ENCODE results near the gene NCAPG2. TPM values are rescaled to one million over a fixed set of nuclear protein-coding genes. Genes with fewer than 3 reads are reported as not detected.

The NCAPG2 gene
- polyA plus RNA-seq, 1 donor (not counting 4 experiments of a cell fraction or from before 2014, with no cell fraction given): 16.5 TPM

DNA sequence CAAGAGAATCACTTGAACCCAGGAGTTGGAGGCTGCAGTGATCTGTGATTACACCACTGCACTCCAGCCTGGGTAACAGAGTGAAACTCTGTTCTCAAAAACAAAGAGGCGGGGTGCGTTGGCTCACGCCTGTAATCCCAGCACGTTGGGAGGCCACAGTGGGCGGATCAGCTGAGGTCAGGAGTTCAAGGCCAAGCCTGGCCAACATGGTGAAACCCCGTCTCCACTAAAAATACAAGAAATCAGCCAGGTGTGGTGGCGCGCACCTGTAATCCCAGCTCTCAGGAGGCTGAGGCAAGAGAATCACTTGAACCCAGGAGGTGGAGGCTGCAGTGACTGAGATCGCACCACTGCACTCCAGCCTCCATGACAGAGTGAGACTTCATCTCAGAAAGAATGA is 42.4 kb upstream of the NCAPG2 start:
- Histone ChIP-seq H3K79me2 (ENCODE audit: control insufficient read depth, insufficient read depth, low read length) (no peaks in the 10 kb centered on the region), H3K4me1 (ENCODE audit: control insufficient read depth, extremely low read depth, insufficient read depth, low read length) (no peaks in the 10 kb centered on the region), H3K27ac (ENCODE audit: control insufficient read depth, insufficient read depth, low read length) (no peak overlapping the region), H3K9ac (ENCODE audit: control insufficient read depth, extremely low read depth, insufficient read depth, low read length) (no peak overlapping the region), H3K27me3 (ENCODE audit: control insufficient read depth, extremely low read depth, insufficient read depth, low read length) (no peaks in the 10 kb centered on the region), H4K20me1 (ENCODE audit: control insufficient read depth, extremely low read depth, insufficient read depth, low read length) (no peaks in the 10 kb centered on the region), H2AFZ (ENCODE audit: control insufficient read depth, low read length) (no peak overlapping the region), H3K36me3 (ENCODE audit: control insufficient read depth in 2 of 2, extremely low read depth in 1 of 2, insufficient read depth in 2 of 2, low read length in 2 of 2) (peaks cover 9 to 15% of the 10 kb centered on the region in 2 experiments), H3K9me3 (ENCODE audit: control insufficient read depth, low read depth, low read length) (no peaks in the 10 kb centered on the region), H3K4me3 (ENCODE audit: control insufficient read depth in 2 of 3, extremely low read depth in 1 of 3, insufficient read depth in 2 of 3, low read depth in 1 of 3, low read length in 3 of 3) (no peak overlapping the region), H3K9me1 (ENCODE audit: control insufficient read depth, extremely low read depth, insufficient read depth, low read length) (no peaks in the 10 kb centered on the region), H3K4me2 (ENCODE audit: control insufficient read depth, extremely low read depth, insufficient read depth, low read depth, low read length) (no peak overlapping the region)
- dilution Hi-C loops (cut with MboI; ENCODE audit: extremely low pct_ligation_motif_present, low sequenced_read_pairs): no loop called here
- FAIRE-seq: no peak
- TF ChIP-seq EZH2 (IDR thresholded peaks at IDR 0.05; ENCODE audit: low read length): no peak
- no peak for DNase-seq (ENCODE audit: low read depth, low spot score)

DNA sequence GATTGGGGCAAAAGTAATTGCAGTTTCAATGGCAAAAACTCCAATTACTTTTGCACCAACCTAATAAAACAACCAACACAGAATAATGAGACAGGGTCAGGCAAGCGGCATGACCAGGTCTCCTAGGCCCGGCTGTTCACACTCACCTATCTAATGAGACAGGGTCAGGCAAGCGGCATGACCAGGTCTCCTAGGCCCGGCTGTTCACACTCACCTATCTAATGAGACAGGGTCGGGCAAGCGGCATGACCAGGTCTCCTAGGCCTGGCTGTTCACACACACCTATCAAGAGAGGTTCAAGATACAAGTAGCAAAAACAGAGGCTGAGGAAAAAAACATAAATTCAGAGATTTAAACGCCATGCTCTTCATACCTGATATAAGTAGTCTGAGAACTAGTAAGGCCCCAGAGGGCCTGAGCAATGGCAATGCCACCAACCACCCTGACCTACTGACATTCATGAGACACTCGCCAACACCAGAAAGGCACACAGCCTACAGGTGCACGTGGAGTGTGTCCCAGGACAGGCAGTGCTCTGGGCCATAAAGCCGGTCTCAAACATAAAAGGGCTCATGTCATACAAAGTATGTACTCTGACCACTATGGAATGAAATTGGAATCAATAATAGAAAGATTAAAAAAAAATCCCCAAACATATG is 40.6 kb upstream of the NCAPG2 start:
- Histone ChIP-seq H3K27me3 (ENCODE audit: control insufficient read depth, extremely low read depth, insufficient read depth, low read length) (no peaks in the 10 kb centered on the region), H3K27ac (ENCODE audit: control insufficient read depth, insufficient read depth, low read length) (no peak overlapping the region), H3K79me2 (ENCODE audit: control insufficient read depth, insufficient read depth, low read length) (no peaks in the 10 kb centered on the region), H3K9me1 (ENCODE audit: control insufficient read depth, extremely low read depth, insufficient read depth, low read length) (no peaks in the 10 kb centered on the region), H3K4me2 (ENCODE audit: control insufficient read depth, extremely low read depth, insufficient read depth, low read depth, low read length) (no peak overlapping the region), H3K4me1 (ENCODE audit: control insufficient read depth, extremely low read depth, insufficient read depth, low read length) (no peaks in the 10 kb centered on the region), H3K9me3 (ENCODE audit: control insufficient read depth, low read depth, low read length) (no peaks in the 10 kb centered on the region), H3K9ac (ENCODE audit: control insufficient read depth, extremely low read depth, insufficient read depth, low read length) (no peak overlapping the region), H3K36me3 (ENCODE audit: control insufficient read depth in 2 of 2, extremely low read depth in 1 of 2, insufficient read depth in 2 of 2, low read length in 2 of 2) (peaks cover 16 to 30% of the 10 kb centered on the region in 2 experiments), H2AFZ (ENCODE audit: control insufficient read depth, low read length) (no peak overlapping the region), H3K4me3 (ENCODE audit: control insufficient read depth in 2 of 3, extremely low read depth in 1 of 3, insufficient read depth in 2 of 3, low read depth in 1 of 3, low read length in 3 of 3) (no peak overlapping the region), H4K20me1 (ENCODE audit: control insufficient read depth, extremely low read depth, insufficient read depth, low read length) (no peaks in the 10 kb centered on the region)
- TF ChIP-seq EZH2 (IDR thresholded peaks at IDR 0.05; ENCODE audit: low read length): no peak
- TF ChIP-seq, protein P1, sequence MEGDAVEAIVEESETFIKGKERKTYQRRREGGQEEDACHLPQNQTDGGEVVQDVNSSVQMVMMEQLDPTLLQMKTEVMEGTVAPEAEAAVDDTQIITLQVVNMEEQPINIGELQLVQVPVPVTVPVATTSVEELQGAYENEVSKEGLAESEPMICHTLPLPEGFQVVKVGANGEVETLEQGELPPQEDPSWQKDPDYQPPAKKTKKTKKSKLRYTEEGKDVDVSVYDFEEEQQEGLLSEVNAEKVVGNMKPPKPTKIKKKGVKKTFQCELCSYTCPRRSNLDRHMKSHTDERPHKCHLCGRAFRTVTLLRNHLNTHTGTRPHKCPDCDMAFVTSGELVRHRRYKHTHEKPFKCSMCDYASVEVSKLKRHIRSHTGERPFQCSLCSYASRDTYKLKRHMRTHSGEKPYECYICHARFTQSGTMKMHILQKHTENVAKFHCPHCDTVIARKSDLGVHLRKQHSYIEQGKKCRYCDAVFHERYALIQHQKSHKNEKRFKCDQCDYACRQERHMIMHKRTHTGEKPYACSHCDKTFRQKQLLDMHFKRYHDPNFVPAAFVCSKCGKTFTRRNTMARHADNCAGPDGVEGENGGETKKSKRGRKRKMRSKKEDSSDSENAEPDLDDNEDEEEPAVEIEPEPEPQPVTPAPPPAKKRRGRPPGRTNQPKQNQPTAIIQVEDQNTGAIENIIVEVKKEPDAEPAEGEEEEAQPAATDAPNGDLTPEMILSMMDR (optimal IDR thresholded peaks at IDR 0.05 in 1 of 3, IDR thresholded peaks at IDR 0.05 in 1 of 3, conservative IDR thresholded peaks at IDR 0.05 in 1 of 3; ENCODE audit: extremely low read depth in 1 of 3, insufficient read depth in 2 of 3, low read length in 3 of 3): no peak
- DNase-seq (ENCODE audit: low read depth, low spot score) (no peak), FAIRE-seq (no peak)
- dilution Hi-C loops (cut with MboI; ENCODE audit: extremely low pct_ligation_motif_present, low sequenced_read_pairs): no loop called here

DNA sequence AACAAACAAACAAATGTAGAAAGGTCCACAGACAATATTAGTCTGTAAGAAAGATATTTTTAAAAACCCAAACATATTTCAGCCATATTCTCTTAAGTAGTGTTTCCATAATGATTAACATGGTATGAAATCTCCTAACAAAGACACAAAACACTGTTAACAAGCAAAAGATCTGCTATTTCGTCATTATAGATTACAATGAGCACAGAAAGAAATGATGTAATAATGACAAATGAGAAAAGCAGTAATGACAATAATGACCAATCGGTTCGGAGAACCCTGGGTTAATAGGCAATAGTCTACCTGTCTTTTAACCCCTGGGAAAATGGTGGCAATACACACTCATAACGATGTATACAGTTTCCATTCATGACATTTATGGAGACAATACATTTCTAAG is 39.5 kb upstream of the NCAPG2 start:
- H3K9me1 ChIP-seq (ENCODE audit: control insufficient read depth, extremely low read depth, insufficient read depth, low read length): no peaks in the 10 kb centered on the region
- no peak overlapping the region for H3K4me3 ChIP-seq (ENCODE audit: control insufficient read depth in 2 of 3, extremely low read depth in 1 of 3, insufficient read depth in 2 of 3, low read depth in 1 of 3, low read length in 3 of 3)
- FAIRE-seq (no peak), DNase-seq (ENCODE audit: low read depth, low spot score) (no peak)
- no peak overlapping the region for H3K4me2 ChIP-seq (ENCODE audit: control insufficient read depth, extremely low read depth, insufficient read depth, low read depth, low read length)
- no peaks in the 10 kb centered on the region for H3K79me2 ChIP-seq (ENCODE audit: control insufficient read depth, insufficient read depth, low read length)
- H3K4me1 ChIP-seq (ENCODE audit: control insufficient read depth, extremely low read depth, insufficient read depth, low read length): no peaks in the 10 kb centered on the region
- peaks cover 20 to 36% of the 10 kb centered on the region in 2 experiments for H3K36me3 ChIP-seq (ENCODE audit: control insufficient read depth in 2 of 2, extremely low read depth in 1 of 2, insufficient read depth in 2 of 2, low read length in 2 of 2)
- no peaks in the 10 kb centered on the region for H3K9me3 ChIP-seq (ENCODE audit: control insufficient read depth, low read depth, low read length)
- no peaks in the 10 kb centered on the region for H4K20me1 ChIP-seq (ENCODE audit: control insufficient read depth, extremely low read depth, insufficient read depth, low read length)
- no peak overlapping the region for H2AFZ ChIP-seq (ENCODE audit: control insufficient read depth, low read length)
- H3K9ac ChIP-seq (ENCODE audit: control insufficient read depth, extremely low read depth, insufficient read depth, low read length): no peak overlapping the region
- dilution Hi-C loops (cut with MboI; ENCODE audit: extremely low pct_ligation_motif_present, low sequenced_read_pairs): no loop called here
- no peak overlapping the region for H3K27ac ChIP-seq (ENCODE audit: control insufficient read depth, insufficient read depth, low read length)
- TF ChIP-seq, protein P1 (optimal IDR thresholded peaks at IDR 0.05 in 1 of 3, IDR thresholded peaks at IDR 0.05 in 1 of 3, conservative IDR thresholded peaks at IDR 0.05 in 1 of 3; ENCODE audit: extremely low read depth in 1 of 3, insufficient read depth in 2 of 3, low read length in 3 of 3): no peak
- TF ChIP-seq EZH2 (IDR thresholded peaks at IDR 0.05; ENCODE audit: low read length): no peak
- no peaks in the 10 kb centered on the region for H3K27me3 ChIP-seq (ENCODE audit: control insufficient read depth, extremely low read depth, insufficient read depth, low read length)

Data from keratinocyte (primary cell).